A673 (cell line): Measurements from ENCODE around the gene ZFHX2. TPM values are rescaled to one million over a fixed set of nuclear protein-coding genes. Genes with fewer than 3 reads are reported as not detected.

Experiments used
- BruUV-seq: library from RNA; stranded (reverse); fragments of 400-500 nt; replicated peaks from 2 replicates; lab custom pipeline; 2021; lab: Mats Ljungman, UMichigan
- CTCF ChIA-PET: fragments of 300-600 bp; sonication (Branson Sonifier 250); formaldehyde crosslinking; loops from one replicate; lab custom pipeline; 2022; ENCODE audit warnings: antibody characterized with exemption; lab: Charles Lee
- POLR2A ChIA-PET: fragments of 300-600 bp; sonication (Branson Sonifier 250); formaldehyde crosslinking; loops from one replicate; lab custom pipeline; 2022; ENCODE audit warnings: antibody characterized with exemption; ENCODE audit not compliant: low non-redundant PET; lab: Charles Lee
- DNase-seq: peaks from one replicate; pipeline ENCODE4 v3.0.0-alpha.2; 2015; ENCODE audit warnings: low spot score
- H3K27ac ChIP-seq: fragments of 200-600 bp; sonication (generic); 2 replicates; pipeline ENCODE4 v1.5.1; 2016; ENCODE audit warnings: mixed run types, low read depth, mild to moderate bottlenecking, mixed read lengths, antibody characterized with exemption, low read length; ENCODE audit not compliant: poor library complexity, severe bottlenecking
- H3K27me3 ChIP-seq: fragments of 200-600 bp; sonication (generic); replicated peaks from 2 replicates; pipeline ENCODE4 v1.6.1; 2017; ENCODE audit warnings: mixed run types, low read depth, mild to moderate bottlenecking, mixed read lengths, antibody characterized with exemption, low read length; ENCODE audit not compliant: insufficient read depth, poor library complexity
- H3K36me3 ChIP-seq: fragments of 200-600 bp; sonication (generic); 2 replicates; pipeline ENCODE4 v1.6.1; 2016; ENCODE audit warnings: mixed run types, mild to moderate bottlenecking, mixed read lengths, antibody characterized with exemption, low read length; ENCODE audit not compliant: insufficient read depth, poor library complexity, severe bottlenecking
- H3K4me1 ChIP-seq: fragments of 200-600 bp; sonication (generic); 2 replicates; pipeline ENCODE4 v1.6.1; 2017; ENCODE audit warnings: mixed run types, mild to moderate bottlenecking, mixed read lengths, antibody characterized with exemption, low read length; ENCODE audit not compliant: insufficient read depth, poor library complexity, severe bottlenecking
- H3K4me3 ChIP-seq: fragments of 200-600 bp; sonication (generic); 2 replicates; pipeline ENCODE4 v1.5.1; 2016; ENCODE audit warnings: low read depth, mixed run types, mild to moderate bottlenecking, mixed read lengths, low read length; ENCODE audit not compliant: poor library complexity, severe bottlenecking
- H3K9me3 ChIP-seq: fragments of 200-600 bp; sonication (generic); 2 replicates; pipeline ENCODE4 v1.6.1; 2016; ENCODE audit warnings: mixed run types, low read depth, mild to moderate bottlenecking, mixed read lengths, antibody characterized with exemption, low read length; ENCODE audit not compliant: poor library complexity, severe bottlenecking
- EZH2 ChIP-seq: fragments of 200-600 bp; sonication (generic); IDR thresholded peaks from 2 replicates; pipeline ENCODE4 v1.6.1; 2017; ENCODE audit warnings: borderline replicate concordance, low read depth, mild to moderate bottlenecking, mixed read lengths, antibody characterized with exemption, low read length; ENCODE audit not compliant: poor library complexity, severe bottlenecking
- intact Hi-C: fragments of 100-400 bp; cut with micrococcal nuclease; formaldehyde crosslinking; loops from one replicate; pipeline ENCODE4 v1.10.0; 2022; ENCODE audit not compliant: unreplicated experiment
- total RNA-seq: library from RNA; stranded (reverse); gene quantifications from 2 replicates; pipeline ENCODE4 v1.2.3, GENCODE V29; 2021
- TF ChIP-seq, protein P1 (sequence below): fragments of 300-800, 200-600 bp; sonication (generic); conservative IDR thresholded peaks from 2 replicates; pipeline ENCODE4 v1.5.1; 2017; ENCODE audit warnings: low read depth, mild to moderate bottlenecking, antibody characterized with exemption, low read length, moderate library complexity, mixed read lengths

The ZFHX2 gene
- total RNA-seq, 1 experiment from 2014 or later = 4.8 TPM

DNA sequence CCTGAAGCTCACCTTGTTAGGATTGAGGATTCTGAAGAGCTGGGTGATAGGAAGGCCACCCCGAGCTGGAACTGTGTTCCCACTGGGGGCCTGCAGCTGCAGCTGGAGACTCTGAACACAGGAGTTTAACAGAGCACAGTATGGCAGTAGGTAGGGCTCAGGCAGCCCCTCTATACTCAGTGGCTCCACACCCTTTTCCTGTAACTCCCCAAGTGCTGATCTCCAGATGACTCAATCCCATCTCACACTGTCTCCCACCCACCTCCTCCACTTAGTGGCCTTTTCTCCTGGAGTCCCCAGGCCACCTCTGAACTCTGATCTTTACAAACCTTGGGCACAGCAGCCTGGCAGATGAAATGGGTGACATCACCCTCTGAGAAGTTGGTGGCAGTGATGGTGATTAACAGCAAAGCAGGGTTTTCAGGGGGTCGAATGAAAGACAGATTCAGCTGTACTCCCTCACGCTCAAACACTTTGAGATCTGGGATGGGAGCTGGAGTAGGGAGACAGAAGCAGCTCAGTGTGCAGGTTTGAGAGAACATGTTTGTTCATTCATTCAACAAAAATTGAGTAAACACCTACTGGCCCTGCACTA lies 8.5 kb upstream of the ZFHX2 start:
- H3K27ac ChIP-seq = no peak overlapping the region
- H3K4me1 ChIP-seq = peaks cover 8% of the 10 kb centered on the region
- ChIA-PET CTCF (interaction anchor here (0.6 to 3.3 kb wide), 4 partner anchors 10 to 1429 kb away, joined by 3 to 29 read pairs (median 3); no protein-coding TSS in a partner anchor), POLR2A (interaction anchor here (0.6 kb wide), 1 partner anchor 80 kb away, joined by 3 read pairs; no protein-coding TSS in a partner anchor)
- TF ChIP-seq, protein P1, sequence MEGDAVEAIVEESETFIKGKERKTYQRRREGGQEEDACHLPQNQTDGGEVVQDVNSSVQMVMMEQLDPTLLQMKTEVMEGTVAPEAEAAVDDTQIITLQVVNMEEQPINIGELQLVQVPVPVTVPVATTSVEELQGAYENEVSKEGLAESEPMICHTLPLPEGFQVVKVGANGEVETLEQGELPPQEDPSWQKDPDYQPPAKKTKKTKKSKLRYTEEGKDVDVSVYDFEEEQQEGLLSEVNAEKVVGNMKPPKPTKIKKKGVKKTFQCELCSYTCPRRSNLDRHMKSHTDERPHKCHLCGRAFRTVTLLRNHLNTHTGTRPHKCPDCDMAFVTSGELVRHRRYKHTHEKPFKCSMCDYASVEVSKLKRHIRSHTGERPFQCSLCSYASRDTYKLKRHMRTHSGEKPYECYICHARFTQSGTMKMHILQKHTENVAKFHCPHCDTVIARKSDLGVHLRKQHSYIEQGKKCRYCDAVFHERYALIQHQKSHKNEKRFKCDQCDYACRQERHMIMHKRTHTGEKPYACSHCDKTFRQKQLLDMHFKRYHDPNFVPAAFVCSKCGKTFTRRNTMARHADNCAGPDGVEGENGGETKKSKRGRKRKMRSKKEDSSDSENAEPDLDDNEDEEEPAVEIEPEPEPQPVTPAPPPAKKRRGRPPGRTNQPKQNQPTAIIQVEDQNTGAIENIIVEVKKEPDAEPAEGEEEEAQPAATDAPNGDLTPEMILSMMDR = no peak
- TF ChIP-seq EZH2 = no peak
- H3K36me3 ChIP-seq = peaks cover 11% of the 10 kb centered on the region
- DNase-seq = no peak
- BruUV-seq = no TSS peak
- H3K9me3 ChIP-seq = no peaks in the 10 kb centered on the region
- no peak overlapping the region for H3K4me3 ChIP-seq
- intact Hi-C loops = loop anchor here (1.0 to 2.0 kb wide), 2 partner anchors 231 to 295 kb away; no protein-coding TSS in a partner anchor
- no peaks in the 10 kb centered on the region for H3K27me3 ChIP-seq

DNA sequence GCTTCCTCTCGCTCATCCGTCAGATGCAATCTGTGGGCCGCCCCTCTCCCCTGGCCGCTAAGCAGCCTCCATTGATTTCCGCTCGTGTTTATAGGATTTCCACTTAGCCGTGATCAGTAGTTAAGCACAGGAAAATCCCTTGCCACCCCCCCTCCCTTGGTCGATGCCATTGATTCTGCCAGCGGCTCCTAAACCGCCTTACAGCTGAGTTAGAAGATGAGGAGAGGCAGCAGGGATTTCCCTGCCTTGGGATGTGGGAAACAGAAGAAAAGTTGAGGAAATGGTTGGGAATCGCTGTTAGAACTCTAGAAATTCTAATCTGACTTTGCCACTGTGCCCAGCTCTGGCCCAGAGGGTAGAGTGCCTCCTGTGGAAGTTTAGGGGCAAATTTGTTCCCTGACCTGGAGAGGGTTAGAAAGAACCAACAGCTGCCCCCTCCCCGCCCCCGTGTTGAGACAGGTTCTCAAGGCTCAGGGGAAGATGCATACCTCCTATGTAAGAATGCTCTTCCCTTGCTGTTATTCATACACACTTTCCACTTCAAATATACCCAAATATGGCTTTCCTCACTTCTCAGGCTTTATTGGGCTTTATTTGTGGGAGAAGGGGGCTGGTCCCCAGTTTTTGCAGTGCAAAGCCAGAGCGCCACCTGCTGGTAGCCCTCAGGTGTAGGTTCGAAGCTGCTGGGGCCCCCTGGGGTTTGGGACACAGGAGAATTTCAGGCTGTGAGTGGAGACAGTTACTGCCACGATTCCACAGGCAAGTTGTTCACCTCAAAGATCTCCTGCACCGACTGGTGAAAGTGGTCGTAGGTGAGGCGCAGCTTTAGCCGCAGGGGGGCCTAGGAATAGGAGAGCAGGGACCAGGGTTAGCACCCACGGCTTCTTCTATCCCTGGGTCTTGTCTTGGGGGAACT lies 7.7 kb upstream of the ZFHX2 start:
- Histone ChIP-seq H3K36me3 (peaks cover 11% of the 10 kb centered on the region), H3K9me3 (no peaks in the 10 kb centered on the region), H3K4me1 (peaks cover 8% of the 10 kb centered on the region), H3K4me3 (no peak overlapping the region), H3K27ac (peak overlapping the region; percentile 61), H3K27me3 (no peaks in the 10 kb centered on the region)
- ChIA-PET POLR2A (interaction anchor here (0.6 kb wide), 2 partner anchors 79 to 582 kb away, joined by 3 read pairs; no protein-coding TSS in a partner anchor), CTCF (interaction anchor here (0.6 to 3.3 kb wide), 3 partner anchors 10 to 237 kb away, joined by 3 to 29 read pairs (median 3); no protein-coding TSS in a partner anchor)
- BruUV-seq = no TSS peak
- peak; percentile 85 for DNase-seq
- intact Hi-C loops = loop anchor here (1.0 to 2.0 kb wide), 2 partner anchors 230 to 294 kb away; no protein-coding TSS in a partner anchor
- no peak for TF ChIP-seq EZH2
- TF ChIP-seq, protein P1 = peak; percentile 98

DNA sequence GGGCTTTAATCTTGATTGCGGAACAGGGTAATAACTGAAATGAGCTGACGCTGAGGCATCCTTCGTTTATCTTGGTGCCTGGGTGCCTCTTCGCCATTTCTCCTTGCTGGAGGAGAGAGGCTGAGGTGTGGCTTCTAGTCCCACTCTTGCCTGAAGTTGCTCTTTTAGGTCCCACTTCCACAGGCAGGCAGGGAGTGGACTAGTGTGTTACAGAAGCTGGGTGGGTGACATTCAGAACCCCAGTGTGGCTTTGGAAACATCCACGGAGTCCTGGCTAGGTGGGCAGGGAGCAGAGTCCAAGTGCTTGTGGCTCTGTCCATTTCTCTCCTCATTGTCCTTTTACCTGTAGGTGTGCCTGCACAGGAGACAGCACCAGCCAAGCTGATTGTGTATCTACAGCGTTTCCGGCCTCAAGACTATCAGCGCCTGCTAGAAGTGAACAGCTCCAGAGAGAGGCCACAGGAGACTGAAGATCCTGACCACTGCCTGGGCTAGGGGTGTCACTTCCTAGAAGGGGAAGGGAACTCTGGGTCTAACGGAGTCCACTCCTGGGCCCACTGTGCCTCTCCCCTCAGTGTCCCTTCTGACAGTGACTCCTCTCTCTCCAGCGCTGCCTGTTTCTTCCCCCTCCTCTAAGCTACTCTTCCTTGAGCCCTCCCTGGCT lies 6.9 kb upstream of the ZFHX2 start:
- POLR2A ChIA-PET = interaction anchor here (0.6 kb wide), 1 partner anchor 582 kb away, joined by 3 read pairs; no protein-coding TSS in a partner anchor
- TF ChIP-seq EZH2 = no peak
- TF ChIP-seq, protein P1 = no peak
- Histone ChIP-seq H3K4me1 (peaks cover 8% of the 10 kb centered on the region), H3K27ac (no peak overlapping the region), H3K9me3 (no peaks in the 10 kb centered on the region), H3K4me3 (no peak overlapping the region), H3K27me3 (no peaks in the 10 kb centered on the region), H3K36me3 (peaks cover 11% of the 10 kb centered on the region)
- DNase-seq = no peak
- intact Hi-C loops = loop anchor here (1.0 to 2.0 kb wide), 2 partner anchors 230 to 293 kb away; no protein-coding TSS in a partner anchor
- BruUV-seq = no TSS peak
- CTCF ChIA-PET = interaction anchor here (0.9 to 3.3 kb wide), 3 partner anchors 77 to 237 kb away, joined by 3 to 29 read pairs (median 3); no protein-coding TSS in a partner anchor
